HEK293 (cell line): Measurements from ENCODE around the gene NSFL1C.

Source experiments
- CTCF ChIA-PET: fragments of 350-600 bp; formaldehyde crosslinking; extraction: SDS; loops from one replicate; lab custom pipeline; 2021; ENCODE audit warnings: antibody characterized with exemption; lab: Yijun Ruan, JAX
- POLR2A ChIA-PET: fragments of 300-600 bp; formaldehyde crosslinking; extraction: SDS; loops from one replicate; lab custom pipeline; 2020; ENCODE audit warnings: antibody characterized with exemption, inconsistent platforms; lab: Yijun Ruan, JAX
- H3K27ac ChIP-seq: fragments of 200-500 bp; sonication (Bioruptor generic); 2 replicates; pipeline ENCODE4 v1.5.1; 2014; ENCODE audit warnings: low read depth, low read length, control low read depth, inconsistent platforms; ENCODE audit errors: extremely low read depth
- H3K36me3 ChIP-seq, 2 experiments: fragments of 200-500 bp in 1 of 2; sonication (Bioruptor generic) in 1 of 2; 1 replicate in 1 of 2; 2 replicates in 1 of 2; pipeline ENCODE4 v1.5.1; 2014 to 2017; ENCODE audit warnings: inconsistent platforms in 2 of 2, low read length in 2 of 2; ENCODE audit not compliant: control insufficient read depth in 2 of 2, insufficient read depth in 1 of 2
- H3K4me1 ChIP-seq: fragments of 200-500 bp; sonication (Bioruptor generic); 2 replicates; pipeline ENCODE4 v1.5.1; 2014; ENCODE audit warnings: mild to moderate bottlenecking, low read length, inconsistent platforms; ENCODE audit not compliant: control insufficient read depth, insufficient read depth
- H3K4me3 ChIP-seq: 2 replicates; pipeline ENCODE4 v1.5.1; 2011; ENCODE audit warnings: low read depth, mild to moderate bottlenecking, control low read depth, low read length, moderate library complexity
- H3K9me3 ChIP-seq: fragments of 200-500 bp; sonication (Bioruptor generic); 2 replicates; pipeline ENCODE4 v1.5.1; 2014; ENCODE audit warnings: low read depth, low read length, inconsistent platforms; ENCODE audit not compliant: control insufficient read depth, insufficient read depth
- GFI1B ChIP-seq: fragments of 450-650 bp; formaldehyde crosslinking; IDR thresholded peaks from 2 replicates; pipeline ENCODE4 v1.5.1; 2016; ENCODE audit warnings: missing biosample characterization, missing genetic modification characterization
- GLI2 ChIP-seq: fragments of 450-650 bp; formaldehyde crosslinking; IDR thresholded peaks from 2 replicates; pipeline ENCODE4; 2017; ENCODE audit warnings: missing biosample characterization, missing genetic modification characterization, low read depth, borderline replicate concordance
- HOXC10 ChIP-seq: sonication (generic); formaldehyde crosslinking; IDR thresholded peaks from 2 replicates; pipeline ENCODE4 v1.8.1; 2023; ENCODE audit warnings: mild to moderate bottlenecking, missing genetic modification reagents
- MYNN ChIP-seq: fragments of 450-650 bp; formaldehyde crosslinking; IDR thresholded peaks from 2 replicates; pipeline ENCODE4 v1.5.1; 2016; ENCODE audit warnings: missing biosample characterization, missing genetic modification characterization, borderline replicate concordance
- ZBTB11 ChIP-seq: fragments of 450-650 bp; formaldehyde crosslinking; conservative IDR thresholded peaks from 2 replicates; pipeline ENCODE4 v1.5.1; 2016; ENCODE audit warnings: low read depth, missing biosample characterization, missing genetic modification characterization
- ZNF2 ChIP-seq: fragments of 450-650 bp; formaldehyde crosslinking; IDR thresholded peaks from 2 replicates; pipeline ENCODE4 v1.5.1; 2016; ENCODE audit warnings: missing biosample characterization, missing genetic modification characterization
- ZNF221 ChIP-seq: fragments of 450-650 bp; formaldehyde crosslinking; IDR thresholded peaks from 2 replicates; pipeline ENCODE4 v1.5.1; 2017; ENCODE audit warnings: missing biosample characterization, missing genetic modification characterization, borderline replicate concordance
- ZNF223 ChIP-seq: fragments of 450-650 bp; formaldehyde crosslinking; IDR thresholded peaks from 2 replicates; pipeline ENCODE4 v1.5.1; 2016; ENCODE audit warnings: missing biosample characterization, missing genetic modification characterization
- ZNF239 ChIP-seq: fragments of 450-650 bp; formaldehyde crosslinking; IDR thresholded peaks from 2 replicates; pipeline ENCODE4 v1.5.1; 2016; ENCODE audit warnings: missing biosample characterization, missing genetic modification characterization
- ZNF248 ChIP-seq: fragments of 450-650 bp; formaldehyde crosslinking; IDR thresholded peaks from 2 replicates; pipeline ENCODE4 v1.5.1; 2017; ENCODE audit warnings: missing biosample characterization, missing genetic modification characterization
- ZNF26 ChIP-seq: fragments of 450-650 bp; formaldehyde crosslinking; IDR thresholded peaks from 2 replicates; pipeline ENCODE4 v1.5.1; 2016; ENCODE audit warnings: missing biosample characterization, missing genetic modification characterization
- ZNF341 ChIP-seq: fragments of 450-650 bp; formaldehyde crosslinking; IDR thresholded peaks from 2 replicates; pipeline ENCODE4; 2016; ENCODE audit warnings: low read depth, missing biosample characterization, missing genetic modification characterization
- ZNF416 ChIP-seq: fragments of 450-650 bp; formaldehyde crosslinking; IDR thresholded peaks from 2 replicates; pipeline ENCODE4 v1.5.1; 2016; ENCODE audit warnings: missing biosample characterization, missing genetic modification characterization
- ZNF610 ChIP-seq: fragments of 450-650 bp; formaldehyde crosslinking; IDR thresholded peaks from 2 replicates; pipeline ENCODE4 v1.5.1; 2016; ENCODE audit warnings: missing biosample characterization, missing genetic modification characterization, borderline replicate concordance
- ZNF626 ChIP-seq: fragments of 450-650 bp; sonication (Bioruptor Pico); formaldehyde crosslinking; IDR thresholded peaks from 2 replicates; pipeline ENCODE4 v1.5.1; 2018; ENCODE audit warnings: missing biosample characterization, missing genetic modification characterization, inconsistent platforms
- ZNF777 ChIP-seq: fragments of 450-650 bp; formaldehyde crosslinking; IDR thresholded peaks from 2 replicates; pipeline ENCODE4 v1.5.1; 2017; ENCODE audit warnings: missing biosample characterization, missing genetic modification characterization, borderline replicate concordance
- ZSCAN16 ChIP-seq: fragments of 450-650 bp; formaldehyde crosslinking; IDR thresholded peaks from 2 replicates; pipeline ENCODE4 v1.5.1; 2016; ENCODE audit warnings: missing biosample characterization, missing genetic modification characterization
- TF ChIP-seq, protein P1 (sequence below): fragments of 450-650 bp; formaldehyde crosslinking; IDR thresholded peaks from 2 replicates; pipeline ENCODE4 v1.5.1; 2017; ENCODE audit warnings: missing biosample characterization, missing genetic modification characterization
- TF ChIP-seq, protein P2 (sequence below): fragments of 450-650 bp; formaldehyde crosslinking; IDR thresholded peaks from 2 replicates; pipeline ENCODE4 v1.5.1; 2016; ENCODE audit warnings: missing biosample characterization, missing genetic modification characterization
- TF ChIP-seq, protein P3 (sequence below): fragments of 450-650 bp; formaldehyde crosslinking; conservative IDR thresholded peaks from 2 replicates; pipeline ENCODE4 v1.5.1; 2016; ENCODE audit warnings: low read depth, missing biosample characterization, missing genetic modification characterization

The NSFL1C gene

GRCh38 chr20:1491860-1492642 lies 25.4 kb upstream of the NSFL1C start:
- H3K4me3 ChIP-seq: no peak overlapping the region
- H3K4me1 ChIP-seq: peaks cover 3% of the 10 kb centered on the region; the same call in 1 of the 2 replicates
- H3K27ac ChIP-seq: no peak overlapping the region
- CTCF ChIA-PET: interaction anchor here (0.6 to 2.0 kb wide), 3 partner anchors 11 to 52 kb away, joined by 3 to 11 read pairs (median 3); no protein-coding TSS in a partner anchor
- H3K9me3 ChIP-seq: no peaks in the 10 kb centered on the region
- no peaks in the 10 kb centered on the region for H3K36me3 ChIP-seq
- TF ChIP-seq ZNF239 (no peak), ZNF223 (tag by site-specific recombination) (no peak), MYNN (tag by site-specific recombination) (no peak), ZBTB11 (no peak), GLI2 (tag by site-specific recombination) (no peak), ZNF2 (tag by site-specific recombination) (no peak), ZNF626 (tag by site-specific recombination) (no peak), ZNF26 (tag by site-specific recombination) (no peak), HOXC10 (CRISPR knock-in tag) (no peak), ZNF248 (tag by site-specific recombination) (no peak), GFI1B (tag by site-specific recombination) (no peak), ZNF416 (tag by site-specific recombination) (no peak), ZNF221 (tag by site-specific recombination) (no peak), ZNF610 (tag by site-specific recombination) (no peak), ZNF777 (tag by site-specific recombination) (no peak), ZSCAN16 (tag by site-specific recombination) (no peak), ZNF341 (tag by site-specific recombination) (no peak)
- TF ChIP-seq, protein P1, sequence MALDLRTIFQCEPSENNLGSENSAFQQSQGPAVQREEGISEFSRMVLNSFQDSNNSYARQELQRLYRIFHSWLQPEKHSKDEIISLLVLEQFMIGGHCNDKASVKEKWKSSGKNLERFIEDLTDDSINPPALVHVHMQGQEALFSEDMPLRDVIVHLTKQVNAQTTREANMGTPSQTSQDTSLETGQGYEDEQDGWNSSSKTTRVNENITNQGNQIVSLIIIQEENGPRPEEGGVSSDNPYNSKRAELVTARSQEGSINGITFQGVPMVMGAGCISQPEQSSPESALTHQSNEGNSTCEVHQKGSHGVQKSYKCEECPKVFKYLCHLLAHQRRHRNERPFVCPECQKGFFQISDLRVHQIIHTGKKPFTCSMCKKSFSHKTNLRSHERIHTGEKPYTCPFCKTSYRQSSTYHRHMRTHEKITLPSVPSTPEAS: no peak
- TF ChIP-seq, protein P2, sequence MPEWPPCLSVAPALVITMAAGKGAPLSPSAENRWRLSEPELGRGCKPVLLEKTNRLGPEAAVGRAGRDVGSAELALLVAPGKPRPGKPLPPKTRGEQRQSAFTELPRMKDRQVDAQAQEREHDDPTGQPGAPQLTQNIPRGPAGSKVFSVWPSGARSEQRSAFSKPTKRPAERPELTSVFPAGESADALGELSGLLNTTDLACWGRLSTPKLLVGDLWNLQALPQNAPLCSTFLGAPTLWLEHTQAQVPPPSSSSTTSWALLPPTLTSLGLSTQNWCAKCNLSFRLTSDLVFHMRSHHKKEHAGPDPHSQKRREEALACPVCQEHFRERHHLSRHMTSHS (tag by site-specific recombination): no peak
- TF ChIP-seq, protein P3, sequence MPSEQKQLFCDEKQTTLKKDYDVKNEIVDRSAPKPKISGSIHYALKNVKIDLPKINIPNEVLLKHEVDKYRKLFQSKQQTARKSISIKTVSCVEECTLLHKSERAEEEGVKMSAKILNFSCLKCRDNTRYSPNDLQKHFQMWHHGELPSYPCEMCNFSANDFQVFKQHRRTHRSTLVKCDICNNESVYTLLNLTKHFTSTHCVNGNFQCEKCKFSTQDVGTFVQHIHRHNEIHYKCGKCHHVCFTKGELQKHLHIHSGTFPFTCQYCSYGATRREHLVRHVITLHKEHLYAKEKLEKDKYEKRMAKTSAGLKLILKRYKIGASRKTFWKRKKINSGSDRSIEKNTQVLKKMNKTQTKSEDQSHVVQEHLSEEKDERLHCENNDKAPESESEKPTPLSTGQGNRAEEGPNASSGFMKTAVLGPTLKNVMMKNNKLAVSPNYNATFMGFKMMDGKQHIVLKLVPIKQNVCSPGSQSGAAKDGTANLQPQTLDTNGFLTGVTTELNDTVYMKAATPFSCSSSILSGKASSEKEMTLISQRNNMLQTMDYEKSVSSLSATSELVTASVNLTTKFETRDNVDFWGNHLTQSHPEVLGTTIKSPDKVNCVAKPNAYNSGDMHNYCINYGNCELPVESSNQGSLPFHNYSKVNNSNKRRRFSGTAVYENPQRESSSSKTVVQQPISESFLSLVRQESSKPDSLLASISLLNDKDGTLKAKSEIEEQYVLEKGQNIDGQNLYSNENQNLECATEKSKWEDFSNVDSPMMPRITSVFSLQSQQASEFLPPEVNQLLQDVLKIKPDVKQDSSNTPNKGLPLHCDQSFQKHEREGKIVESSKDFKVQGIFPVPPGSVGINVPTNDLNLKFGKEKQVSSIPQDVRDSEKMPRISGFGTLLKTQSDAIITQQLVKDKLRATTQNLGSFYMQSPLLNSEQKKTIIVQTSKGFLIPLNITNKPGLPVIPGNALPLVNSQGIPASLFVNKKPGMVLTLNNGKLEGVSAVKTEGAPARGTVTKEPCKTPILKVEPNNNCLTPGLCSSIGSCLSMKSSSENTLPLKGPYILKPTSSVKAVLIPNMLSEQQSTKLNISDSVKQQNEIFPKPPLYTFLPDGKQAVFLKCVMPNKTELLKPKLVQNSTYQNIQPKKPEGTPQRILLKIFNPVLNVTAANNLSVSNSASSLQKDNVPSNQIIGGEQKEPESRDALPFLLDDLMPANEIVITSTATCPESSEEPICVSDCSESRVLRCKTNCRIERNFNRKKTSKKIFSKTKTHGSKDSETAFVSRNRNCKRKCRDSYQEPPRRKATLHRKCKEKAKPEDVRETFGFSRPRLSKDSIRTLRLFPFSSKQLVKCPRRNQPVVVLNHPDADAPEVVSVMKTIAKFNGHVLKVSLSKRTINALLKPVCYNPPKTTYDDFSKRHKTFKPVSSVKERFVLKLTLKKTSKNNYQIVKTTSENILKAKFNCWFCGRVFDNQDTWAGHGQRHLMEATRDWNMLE (tag by site-specific recombination): no peak
- POLR2A ChIA-PET: no interaction called here
